Measurements from ENCODE around the gene CAMK1D.
A peak's percentile ranks its signal among the peaks of the same experiment; 100 is the strongest.

CAMK1D gene

GRCh38 chr10:12403119-12403518 lies 53.8 kb downstream of the CAMK1D start:
- no peak for DNase-seq (ENCODE audit: low spot score)

- no peak for DNase-seq (ENCODE audit: low spot score)
These were observed 56.3 kb downstream of the CAMK1D start for GRCh38 chr10:12405342-12406320.

- DNase-seq (ENCODE audit: low spot score): no peak
These were observed 57.5 kb downstream of the CAMK1D start for GRCh38 chr10:12406764-12407400.

GRCh38 chr10:12408472-12408871 lies 59.1 kb downstream of the CAMK1D start:
- no peak for DNase-seq (ENCODE audit: low spot score)

GRCh38 chr10:12409161-12409560 lies 59.8 kb downstream of the CAMK1D start:
- no peak for DNase-seq (ENCODE audit: low spot score)

GRCh38 chr10:12409613-12410012 lies 60.3 kb downstream of the CAMK1D start:
- DNase-seq (ENCODE audit: low spot score): no peak

GRCh38 chr10:12412666-12413368 lies 63.5 kb downstream of the CAMK1D start:
- no peak for DNase-seq (ENCODE audit: low spot score)

- no peak for DNase-seq (ENCODE audit: low spot score)
These were observed 64.0 kb downstream of the CAMK1D start for GRCh38 chr10:12413369-12413711.

GRCh38 chr10:12414278-12414989 lies 65.1 kb downstream of the CAMK1D start:
- no peak for DNase-seq (ENCODE audit: low spot score)

- peak; percentile 12 for DNase-seq (ENCODE audit: low spot score)
These were observed 67.2 kb downstream of the CAMK1D start for GRCh38 chr10:12416344-12417050.

GRCh38 chr10:12417331-12417730 lies 68.0 kb downstream of the CAMK1D start:
- peak; percentile 18 for DNase-seq (ENCODE audit: low spot score)

GRCh38 chr10:12418000-12418399 lies 68.7 kb downstream of the CAMK1D start:
- no peak for DNase-seq (ENCODE audit: low spot score)

- DNase-seq (ENCODE audit: low spot score): peak; percentile 14
These were observed 69.4 kb downstream of the CAMK1D start for GRCh38 chr10:12418725-12419261.

- DNase-seq (ENCODE audit: low spot score): no peak
These were observed 70.0 kb downstream of the CAMK1D start for GRCh38 chr10:12419262-12419847.

GRCh38 chr10:12420530-12421120 lies 71.3 kb downstream of the CAMK1D start:
- no peak for DNase-seq (ENCODE audit: low spot score)

GRCh38 chr10:12422189-12422588 lies 72.8 kb downstream of the CAMK1D start:
- DNase-seq (ENCODE audit: low spot score): no peak

GRCh38 chr10:12423896-12424295 lies 74.5 kb downstream of the CAMK1D start:
- DNase-seq (ENCODE audit: low spot score): no peak

- DNase-seq (ENCODE audit: low spot score): no peak
These were observed 77.9 kb downstream of the CAMK1D start for GRCh38 chr10:12427276-12427675.

GRCh38 chr10:12428447-12429135 lies 79.2 kb downstream of the CAMK1D start:
- DNase-seq (ENCODE audit: low spot score): no peak

Measured in D341Med (cell line).